Stimulated activated CD4-positive, alpha-beta T cell treated with anti-CD3 and anti-CD28 coated beads, Interleukin-4, amount 100 ng/mL, for 1 hour (primary cell): ENCODE data around the gene UVRAG.
A peak's percentile ranks its signal among the peaks of the same experiment; 100 is the strongest.
"Not testable (repeated sequence)": the region's sequence is repeated elsewhere in the genome, so short reads cannot be mapped to it uniquely, and the experiment has no call there.

Experiments used
- DNase-seq: peaks from one replicate; pipeline ENCODE4 v3.0.0-alpha.2; 2020

Gene UVRAG

DNA sequence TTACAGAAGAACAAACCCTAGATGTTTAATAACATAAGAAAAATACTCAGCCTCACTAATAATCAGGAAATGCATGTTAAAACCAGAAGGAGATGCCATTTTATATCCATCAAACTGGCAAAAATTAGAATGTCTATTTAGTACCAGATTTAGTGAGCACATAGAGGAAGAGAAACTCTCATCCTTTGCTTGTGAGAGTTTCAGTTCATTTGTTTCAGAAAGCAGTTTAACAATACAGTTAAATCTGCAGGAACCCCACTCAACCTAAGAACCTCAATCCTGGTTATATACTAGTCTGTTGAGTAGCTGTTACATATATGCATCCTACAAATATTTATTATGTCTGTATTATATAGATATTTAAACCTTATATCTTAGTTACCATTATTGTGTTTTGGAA lies 218.7 kb downstream of the UVRAG start:
- no peak for DNase-seq

DNA sequence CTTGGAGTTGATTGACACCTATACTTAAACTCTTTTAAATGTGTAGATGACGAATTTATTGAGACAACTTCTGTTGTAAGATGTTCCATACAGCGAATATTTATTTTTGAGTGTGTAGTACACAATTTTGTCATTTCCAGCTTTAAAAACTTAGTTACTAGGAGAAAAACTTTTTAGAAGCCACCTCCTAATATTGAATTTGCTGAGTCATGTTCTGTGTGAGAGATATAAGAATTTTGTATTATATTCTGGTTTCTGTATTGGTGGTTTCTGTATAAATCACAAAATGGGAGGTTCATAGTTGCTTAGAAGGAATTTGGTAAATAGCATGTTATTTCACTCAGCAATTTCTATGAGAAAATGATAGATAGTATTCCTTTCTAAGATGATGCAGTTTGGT lies 220.0 kb downstream of the UVRAG start:
- DNase-seq: no peak

DNA sequence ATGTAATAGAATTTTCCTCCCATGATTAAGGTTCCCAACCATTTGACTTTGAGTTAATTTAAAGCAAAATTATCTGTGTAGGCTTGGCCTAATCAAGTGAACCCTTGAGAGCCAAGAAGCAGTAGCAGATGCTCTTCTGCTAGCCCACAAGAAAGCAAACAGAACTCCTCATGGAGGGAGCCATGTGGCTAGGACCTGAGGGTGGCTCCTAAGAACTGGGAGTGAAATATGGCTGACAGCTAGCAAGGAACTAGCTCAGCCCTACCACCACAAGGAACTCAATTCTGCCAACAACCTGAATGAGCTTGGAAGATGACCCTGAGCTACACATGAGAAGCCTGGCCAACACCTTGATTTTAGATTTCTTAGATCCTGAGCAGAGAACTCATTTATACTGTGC lies 223.6 kb downstream of the UVRAG start:
- DNase-seq: no peak

DNA sequence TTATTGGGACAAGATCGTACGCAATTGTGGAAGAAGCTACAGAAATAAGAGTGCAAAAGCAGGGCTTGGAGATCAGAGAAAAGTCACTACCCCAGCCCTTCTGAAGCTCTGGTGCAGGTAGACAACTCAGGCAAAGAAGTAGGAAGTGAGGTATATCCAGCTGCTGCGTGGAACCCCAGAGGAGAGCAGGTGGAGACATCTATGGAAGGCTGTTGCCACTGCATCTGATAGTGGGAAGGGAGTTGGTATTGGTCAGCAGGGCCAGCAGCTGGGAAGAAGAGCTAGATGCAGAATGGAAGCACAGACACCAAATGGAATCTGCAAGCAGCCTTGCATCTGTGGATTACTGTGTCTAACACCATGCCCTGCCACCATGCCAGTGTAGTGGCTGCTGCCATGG lies 226.2 kb downstream of the UVRAG start:
- DNase-seq: no peak

DNA sequence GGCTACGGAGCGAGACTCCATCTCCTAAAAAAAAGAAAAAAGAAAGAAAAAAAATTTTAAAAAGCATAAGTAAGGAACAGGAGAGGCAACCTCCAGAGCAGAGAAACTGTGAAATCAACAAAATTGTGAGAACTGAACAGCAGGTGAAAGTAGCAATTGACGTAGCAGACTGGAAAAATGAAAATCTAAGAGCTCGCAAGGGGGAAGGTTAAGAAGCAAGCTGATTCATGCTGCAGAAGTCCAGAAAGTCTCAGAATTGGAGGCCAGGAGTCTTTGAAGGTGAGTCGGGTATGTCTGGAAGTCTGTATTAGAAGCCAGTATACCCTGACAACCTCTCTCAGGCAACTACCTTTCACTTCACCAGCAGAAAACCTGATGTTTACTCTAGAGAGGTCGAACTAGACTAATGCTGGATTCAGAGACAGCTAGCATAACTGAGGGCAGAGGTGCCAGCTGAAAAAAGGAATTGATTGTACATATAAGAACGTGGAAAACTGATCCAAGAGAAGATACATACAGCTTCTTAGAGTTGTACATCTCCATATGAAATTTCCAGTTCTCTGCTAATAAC lies 229.8 kb downstream of the UVRAG start:
- no peak for DNase-seq

DNA sequence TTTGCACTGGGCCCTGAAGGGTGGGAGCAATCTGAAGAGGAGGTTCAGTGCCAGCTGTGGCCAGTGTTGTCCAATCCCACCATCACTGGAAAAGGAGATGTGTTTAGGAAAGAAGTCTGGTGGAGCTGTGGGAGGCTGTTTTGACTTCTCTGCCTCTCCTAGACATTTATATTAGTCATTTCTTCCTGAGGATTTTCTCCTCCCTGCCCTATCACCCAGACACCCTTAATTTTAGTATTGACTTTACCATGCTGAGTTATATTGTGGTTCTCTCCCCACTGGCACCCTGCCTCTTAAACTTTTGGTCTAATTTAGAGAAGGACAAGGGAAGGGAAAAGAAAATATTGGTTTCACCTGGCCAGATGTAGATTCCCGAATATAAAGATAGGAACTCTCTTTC lies 232.2 kb downstream of the UVRAG start:
- no peak for DNase-seq

DNA sequence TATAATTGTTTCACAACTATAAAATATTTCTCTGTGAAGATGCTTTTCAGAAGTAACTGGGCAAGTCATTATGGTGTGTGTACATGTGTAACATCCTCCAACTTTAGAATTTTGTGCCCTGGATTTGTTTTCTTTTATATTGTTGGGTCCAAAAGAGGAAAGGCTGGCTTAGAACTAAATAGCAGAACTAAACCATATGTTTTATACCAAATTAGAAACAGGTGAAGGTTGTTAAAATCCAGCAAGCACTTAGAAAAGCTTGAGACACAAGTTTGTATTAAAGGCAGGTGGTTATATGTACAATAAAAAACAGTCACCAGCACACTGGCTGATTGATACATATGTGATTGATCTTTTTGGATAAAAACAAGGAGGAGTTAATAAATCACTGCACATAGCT lies 232.8 kb downstream of the UVRAG start:
- DNase-seq: no peak

DNA sequence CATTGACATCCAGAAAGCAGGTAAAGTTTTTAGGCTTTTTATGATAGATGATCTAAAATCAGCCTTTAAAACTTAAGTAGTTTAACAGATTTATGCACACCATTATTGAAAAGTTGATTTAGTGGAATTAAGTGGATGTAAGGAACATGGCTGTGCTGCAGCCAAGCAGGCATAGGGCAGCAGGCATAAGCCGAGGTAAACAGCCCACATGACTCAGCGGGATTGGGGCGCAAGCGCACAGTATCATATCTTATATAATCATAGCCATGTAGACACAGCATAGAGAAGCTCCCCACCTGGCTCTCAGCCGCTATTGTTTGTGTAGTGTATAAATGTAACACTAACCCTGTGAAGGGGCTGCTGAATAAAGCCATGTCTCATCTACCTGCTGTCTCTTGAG lies 233.8 kb downstream of the UVRAG start:
- peak; percentile 2 for DNase-seq

DNA sequence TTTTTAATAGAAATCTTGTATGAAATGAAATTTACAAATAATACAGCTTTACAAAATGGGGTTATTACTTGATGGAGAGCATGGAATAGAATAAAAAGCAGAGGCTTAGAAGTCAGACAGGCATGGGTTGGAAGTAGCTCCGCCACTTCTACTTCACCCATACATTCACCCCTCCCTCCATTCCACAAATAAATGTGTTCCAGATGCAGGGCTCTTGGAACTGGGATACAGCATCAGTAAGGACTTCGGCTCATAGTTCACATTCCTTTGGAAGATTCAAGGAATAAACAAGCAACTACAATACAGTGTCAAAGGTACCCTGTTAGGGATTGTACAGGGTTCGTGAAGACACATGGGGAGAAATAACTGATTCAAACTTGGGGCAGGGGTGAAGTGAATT lies 234.5 kb downstream of the UVRAG start:
- DNase-seq: no peak

DNA sequence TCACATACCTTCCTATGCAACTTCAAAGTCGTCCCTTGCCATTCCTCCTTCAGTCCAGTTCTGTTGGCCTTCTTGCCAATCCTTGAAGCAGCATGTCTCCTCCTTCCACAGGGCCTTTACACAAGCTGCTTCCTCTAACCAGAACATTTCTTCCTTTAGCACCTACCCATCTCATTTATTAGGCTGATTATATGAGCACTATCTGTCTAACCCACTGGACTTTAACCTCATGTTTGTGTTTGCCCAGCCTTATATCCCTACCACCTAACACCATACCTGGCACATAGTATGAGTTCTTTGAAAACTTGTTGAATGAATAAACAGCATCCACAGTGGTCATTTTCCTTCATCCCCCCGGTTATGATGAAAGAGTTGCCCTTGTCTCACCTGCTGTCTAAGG lies 236.9 kb downstream of the UVRAG start:
- no peak for DNase-seq

DNA sequence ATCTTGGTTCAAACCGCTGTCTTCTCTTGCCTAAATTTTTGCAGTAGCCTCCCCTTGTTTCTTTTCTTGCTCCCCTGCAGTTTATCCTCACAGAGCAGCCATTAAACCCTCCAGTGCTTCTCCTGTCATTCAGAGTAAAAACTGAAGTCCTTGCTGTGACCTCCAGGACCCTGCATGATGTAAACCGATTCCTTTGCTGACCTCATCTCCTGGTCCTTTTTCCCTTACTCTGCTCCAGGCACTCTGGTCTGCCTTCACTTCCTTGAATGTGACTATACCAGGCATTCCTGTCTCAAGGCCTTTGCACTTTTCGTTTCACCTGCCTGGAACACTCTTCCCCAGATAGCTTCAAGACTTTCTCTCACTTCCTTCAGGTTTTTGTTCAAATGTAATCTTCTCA lies 239.3 kb downstream of the UVRAG start:
- DNase-seq: no peak

DNA sequence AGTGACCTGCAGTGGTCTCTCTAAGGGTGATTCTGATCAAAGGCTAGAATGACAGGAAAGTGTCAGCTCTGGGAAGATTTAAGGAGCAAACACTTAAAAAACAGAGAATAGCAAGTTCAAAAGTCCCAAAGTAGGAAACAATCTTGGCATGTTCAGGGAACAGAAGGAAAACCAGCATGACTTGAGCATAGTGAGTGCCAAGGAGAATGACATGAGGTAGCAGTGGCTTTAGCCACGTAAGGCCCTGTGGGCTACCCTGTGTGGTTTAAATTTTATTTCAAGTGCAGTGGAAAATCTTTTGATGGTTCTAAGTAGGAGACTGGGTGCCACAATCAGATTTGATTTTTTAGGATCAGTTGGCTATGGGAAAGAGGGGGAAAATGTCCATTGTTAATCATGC lies 241.9 kb downstream of the UVRAG start:
- no peak for DNase-seq

DNA sequence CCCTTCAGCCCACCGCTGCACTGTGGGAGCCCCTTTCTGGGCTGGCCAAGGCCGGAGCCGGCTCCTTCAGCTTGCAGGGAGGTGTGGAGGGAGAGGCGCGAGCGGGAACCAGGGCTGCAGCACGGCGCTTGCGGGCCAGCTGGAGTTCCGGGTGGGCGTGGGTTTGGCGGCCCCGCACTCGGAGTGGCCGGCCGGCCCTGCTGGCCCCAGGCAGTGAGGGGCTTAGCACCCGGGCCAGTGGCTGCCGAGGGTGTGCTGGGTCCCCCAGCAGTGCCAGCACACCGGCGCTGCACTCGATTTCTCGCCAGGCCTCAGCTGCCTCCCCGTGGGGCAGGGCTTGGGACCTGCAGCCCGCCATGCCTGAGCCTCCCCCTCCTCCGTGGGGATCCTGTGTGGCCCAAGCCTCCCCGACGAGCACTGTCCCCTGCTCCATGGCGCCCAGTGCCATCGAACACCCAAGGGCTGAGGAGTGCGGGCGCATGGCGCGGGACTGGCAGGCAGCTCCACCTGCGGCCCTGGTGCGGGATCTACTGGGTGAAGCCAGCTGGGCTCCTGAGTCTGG lies 245.5 kb downstream of the UVRAG start:
- not testable (repeated sequence) for DNase-seq

DNA sequence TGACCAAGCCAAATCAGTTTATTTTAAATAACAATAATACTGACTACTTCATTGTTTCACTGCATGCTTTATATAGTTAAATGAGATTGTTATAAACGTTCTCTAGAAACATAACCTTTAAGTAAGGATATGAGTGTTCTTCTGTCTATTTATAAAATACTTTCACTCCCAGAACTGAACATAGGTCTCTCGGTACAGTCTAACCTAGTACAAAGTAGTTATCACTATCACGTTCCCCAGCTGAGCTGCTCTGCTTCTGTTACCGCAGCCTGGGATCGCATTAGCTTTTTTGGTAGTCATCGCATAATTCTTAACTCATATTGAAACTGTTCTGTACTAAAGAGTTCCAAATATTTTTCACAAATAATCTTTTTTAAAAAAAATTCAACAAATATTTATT lies 247.7 kb downstream of the UVRAG start:
- no peak for DNase-seq

DNA sequence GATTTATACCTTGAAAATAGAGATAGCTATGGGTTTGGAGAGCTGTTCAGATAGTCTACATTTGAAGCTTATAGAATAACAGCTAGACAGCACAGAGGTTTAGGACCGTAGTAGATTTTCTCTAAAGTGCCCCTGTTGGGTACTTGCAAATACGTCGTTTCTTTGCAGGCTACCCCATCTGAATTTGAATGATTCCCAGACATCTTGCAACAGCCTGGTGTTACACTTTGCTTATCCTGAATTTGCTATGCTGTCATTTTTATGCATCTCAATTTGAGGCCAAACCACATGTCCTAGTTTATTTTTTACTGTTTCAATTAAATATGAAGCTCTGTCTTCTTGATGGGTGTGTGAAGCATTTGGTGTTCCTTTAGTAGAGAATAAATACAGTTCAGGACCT lies 249.2 kb downstream of the UVRAG start:
- DNase-seq: no peak

DNA sequence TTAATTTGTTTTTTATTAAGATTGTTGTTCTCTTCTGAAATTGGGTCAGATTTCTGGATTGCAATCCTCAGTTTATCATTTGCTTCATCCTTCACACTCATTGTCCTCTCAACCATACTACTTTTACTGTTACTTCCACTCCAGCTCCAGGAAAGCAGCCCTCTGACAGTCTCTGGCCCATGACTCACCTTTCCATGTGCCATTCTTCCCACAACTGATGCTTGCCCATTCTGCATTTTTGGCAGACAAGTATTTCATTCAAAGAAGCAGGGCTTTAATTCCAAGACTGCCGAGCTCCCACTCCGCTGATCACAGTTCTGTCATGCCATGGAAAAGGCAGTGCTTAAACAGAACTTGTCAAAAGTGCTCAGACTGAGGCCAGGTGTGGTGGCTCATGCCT lies 252.1 kb downstream of the UVRAG start:
- no peak for DNase-seq

DNA sequence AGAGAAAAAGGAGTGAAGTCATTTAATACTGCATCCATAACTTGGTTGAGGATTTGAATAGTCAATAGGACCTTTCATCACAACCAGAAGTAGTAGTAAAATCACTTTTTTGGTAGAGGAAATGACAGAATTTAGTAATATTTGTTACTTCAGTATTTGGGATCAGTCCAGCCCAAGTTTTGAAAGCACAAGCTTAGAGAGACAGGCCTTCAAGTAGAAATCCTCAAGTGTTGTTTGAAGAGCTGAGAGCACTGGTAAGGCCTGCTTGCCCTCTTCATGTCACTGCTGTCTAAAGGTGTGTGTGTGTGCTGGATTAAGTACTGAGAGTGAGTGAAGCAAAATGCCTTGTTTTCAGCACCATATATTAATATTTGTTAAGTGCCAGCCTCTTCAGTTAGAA lies 254.0 kb downstream of the UVRAG start:
- DNase-seq: no peak

DNA sequence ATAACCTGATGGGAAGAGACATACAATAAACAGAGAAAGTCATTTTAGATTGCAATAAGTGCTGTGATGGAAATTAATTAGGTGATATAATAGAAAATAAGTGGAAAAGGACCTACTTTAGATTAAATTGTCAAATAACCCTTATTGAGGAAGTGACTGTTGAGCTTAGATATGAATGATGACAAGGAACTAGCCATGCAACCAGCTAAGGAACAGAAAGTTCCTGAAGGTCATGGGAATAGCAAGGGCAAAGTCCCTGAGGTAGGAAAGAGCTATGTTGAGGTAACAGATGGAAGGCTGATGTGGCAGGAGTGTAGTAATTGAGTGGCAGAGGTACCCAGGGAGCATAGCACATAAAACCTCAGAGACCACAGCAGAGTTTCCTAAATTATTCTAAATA lies 256.1 kb downstream of the UVRAG start:
- DNase-seq: no peak

DNA sequence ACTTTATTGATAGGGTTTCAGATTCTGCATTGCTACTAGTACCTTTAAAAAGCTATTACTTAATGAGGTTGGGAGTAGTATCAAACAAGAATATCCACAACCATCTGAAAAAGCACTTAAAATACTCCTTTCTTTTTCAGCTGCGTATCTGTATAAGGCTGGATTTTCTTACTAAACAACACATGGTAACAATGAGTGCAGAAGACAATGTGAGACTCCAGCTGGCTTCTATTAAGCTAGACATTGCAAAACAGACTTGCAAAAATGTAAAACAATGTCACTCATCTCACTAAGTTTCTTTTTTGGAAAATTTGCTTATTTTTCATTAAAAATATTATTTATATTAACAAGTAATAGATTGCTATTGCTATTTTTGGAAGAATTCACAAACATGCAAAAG lies 258.7 kb downstream of the UVRAG start:
- no peak for DNase-seq

DNA sequence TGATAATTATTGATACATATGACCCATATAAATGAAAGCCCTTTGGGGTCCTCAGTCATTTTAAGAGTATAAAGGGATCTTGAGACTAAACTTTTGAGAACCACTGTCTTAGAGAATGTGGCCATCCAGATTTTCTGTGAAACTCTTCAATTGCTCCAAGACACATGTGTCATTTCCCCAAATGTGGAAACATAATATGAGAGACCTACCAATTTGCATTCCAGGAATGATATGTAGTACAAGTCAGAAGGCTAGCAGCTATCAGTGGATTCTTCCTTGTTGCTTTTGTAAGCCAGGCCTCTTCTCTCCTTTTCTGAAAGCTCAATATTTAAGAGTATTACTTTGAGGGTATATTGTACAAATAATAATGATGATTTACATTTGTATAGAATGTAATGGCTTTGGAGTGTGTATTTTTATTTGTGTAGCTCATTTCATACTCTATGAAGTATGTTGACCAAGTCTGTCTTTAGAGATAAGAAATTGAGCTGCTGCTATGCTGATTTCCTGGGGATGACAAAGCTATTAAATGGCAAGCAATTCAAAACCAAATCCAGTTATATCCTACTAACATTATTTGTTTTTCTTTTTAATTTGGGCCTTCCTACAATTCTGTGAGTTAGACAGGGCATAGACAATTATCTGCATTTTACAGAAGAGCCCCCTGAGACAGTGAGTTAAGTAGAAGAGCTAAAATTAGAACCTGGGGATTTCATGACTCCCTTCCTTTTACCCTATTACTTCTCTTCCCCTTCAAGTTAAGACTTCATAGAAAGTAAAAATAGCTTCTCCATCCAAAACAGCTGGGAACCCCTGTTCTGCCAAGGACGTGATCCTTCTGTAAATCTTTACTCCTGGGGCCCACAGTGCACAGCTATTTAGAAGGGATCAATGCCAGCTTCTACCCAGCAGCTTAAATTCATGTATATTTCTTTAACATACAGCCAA lies 259.4 kb downstream of the UVRAG start:
- DNase-seq: no peak

DNA sequence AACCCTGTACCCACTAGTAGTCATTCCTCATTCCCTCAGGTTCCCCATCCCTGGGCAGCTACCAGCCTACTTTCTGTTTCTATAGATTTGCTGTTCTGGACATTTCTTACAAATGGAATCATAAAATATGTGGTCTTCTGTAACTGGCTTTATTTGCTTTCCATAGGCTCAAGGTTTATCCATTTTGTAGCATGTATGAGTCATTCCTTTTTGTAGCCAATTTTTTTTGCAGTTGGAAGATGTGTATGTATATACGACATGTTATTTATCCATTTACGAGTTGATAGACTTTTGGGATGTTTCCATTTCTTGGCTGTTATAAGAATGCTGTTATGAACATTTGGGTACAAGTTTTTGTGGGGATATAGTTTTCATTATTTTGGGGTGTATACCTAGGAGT lies 260.7 kb downstream of the UVRAG start:
- DNase-seq: no peak

DNA sequence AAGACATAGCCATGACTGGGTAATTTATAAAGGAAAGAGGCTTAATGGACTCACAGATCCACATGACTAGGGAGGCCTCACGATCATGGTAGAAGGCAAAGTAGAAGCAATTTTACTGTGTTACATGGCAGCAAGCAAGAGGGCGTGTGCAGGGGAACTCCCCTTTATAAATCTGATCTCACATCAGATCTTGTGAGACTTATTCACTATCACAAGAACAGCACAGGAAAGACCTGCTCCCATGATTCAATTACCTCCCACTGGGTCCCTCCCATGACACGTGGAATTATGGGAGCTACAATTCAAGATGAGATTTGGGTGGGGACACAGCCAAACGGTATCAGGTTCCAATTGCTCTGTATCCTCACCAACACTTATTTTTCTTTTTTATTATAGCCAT lies 261.2 kb downstream of the UVRAG start:
- not testable (repeated sequence) for DNase-seq

DNA sequence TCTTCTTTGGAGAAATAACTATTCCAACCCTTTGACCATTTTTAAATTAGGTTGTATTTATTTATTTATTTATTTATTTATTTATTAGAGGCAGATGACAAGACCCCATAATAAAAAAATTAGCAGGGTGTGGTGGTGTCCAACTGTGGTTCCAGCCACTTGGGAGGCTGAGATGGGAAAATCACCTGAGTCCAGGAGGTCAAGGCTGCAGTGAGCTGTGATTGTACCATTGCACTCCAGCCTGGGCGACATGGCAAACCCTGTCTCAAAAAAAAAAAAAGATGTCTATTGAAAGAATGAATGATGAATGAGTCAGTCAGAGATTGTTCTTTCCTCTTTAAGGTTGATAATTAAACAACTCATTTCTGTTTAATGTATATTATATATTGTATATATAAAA lies 261.7 kb downstream of the UVRAG start:
- no peak for DNase-seq

DNA sequence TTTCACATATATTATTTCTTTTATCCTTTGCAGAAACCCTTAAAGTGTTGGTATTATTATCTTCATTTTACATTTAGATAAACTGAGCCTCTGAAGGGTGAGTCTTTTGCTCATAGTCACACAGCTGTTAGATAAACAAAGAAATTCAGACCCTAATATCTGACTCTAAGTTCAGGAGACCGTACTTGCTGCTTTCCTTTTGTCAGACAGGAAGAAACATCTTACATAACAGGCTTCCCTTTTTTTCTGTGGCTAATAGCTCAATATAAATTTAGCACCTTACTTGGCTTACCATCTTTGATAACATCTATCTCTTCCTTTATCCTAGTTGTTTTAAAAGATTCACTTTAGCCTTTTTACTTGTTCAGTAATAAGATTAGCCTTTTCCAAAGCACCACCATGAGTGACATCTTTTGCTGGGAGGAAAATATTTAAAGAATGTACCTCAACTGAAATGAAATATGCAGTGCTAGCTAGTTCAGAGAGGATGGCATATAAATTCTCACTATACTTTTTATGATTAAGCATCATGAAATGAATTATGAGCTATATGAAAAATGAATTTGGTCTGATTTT lies 262.7 kb downstream of the UVRAG start:
- DNase-seq: no peak
